GM19455 (cell line): ENCODE measurements around the gene ODAD3.
"Not testable (repeated sequence)": the region's sequence is repeated elsewhere in the genome, so short reads cannot be mapped to it uniquely, and the experiment has no call there.

Experiments used
- ATAC-seq: cut with Tn5 transposase; IDR thresholded peaks from one replicate; pipeline ENCODE4 v1.9.1; 2021; ENCODE audit not compliant: unreplicated experiment

Gene ODAD3

DNA sequence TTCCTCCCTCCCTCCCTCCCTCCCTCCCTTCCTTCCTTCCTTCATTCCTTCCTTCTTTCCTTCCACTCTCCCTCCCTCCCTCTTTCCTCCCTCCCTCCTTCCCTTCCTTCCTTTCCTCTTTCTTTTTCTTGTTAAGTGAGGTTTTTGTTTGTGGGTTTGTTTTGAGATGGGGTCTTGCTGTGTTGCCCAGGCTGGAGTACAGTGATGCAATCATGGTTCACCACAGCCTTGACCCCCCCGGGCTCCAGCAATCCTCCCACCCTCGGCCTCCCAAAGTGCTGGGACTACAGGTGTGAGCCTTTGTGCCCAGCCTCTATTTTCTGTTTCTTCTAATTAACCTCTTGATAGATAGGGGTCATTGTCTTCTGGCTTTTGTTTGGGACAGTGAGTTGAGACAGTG is 26.5 kb upstream of the ODAD3 start:
- ATAC-seq, result no peak

DNA sequence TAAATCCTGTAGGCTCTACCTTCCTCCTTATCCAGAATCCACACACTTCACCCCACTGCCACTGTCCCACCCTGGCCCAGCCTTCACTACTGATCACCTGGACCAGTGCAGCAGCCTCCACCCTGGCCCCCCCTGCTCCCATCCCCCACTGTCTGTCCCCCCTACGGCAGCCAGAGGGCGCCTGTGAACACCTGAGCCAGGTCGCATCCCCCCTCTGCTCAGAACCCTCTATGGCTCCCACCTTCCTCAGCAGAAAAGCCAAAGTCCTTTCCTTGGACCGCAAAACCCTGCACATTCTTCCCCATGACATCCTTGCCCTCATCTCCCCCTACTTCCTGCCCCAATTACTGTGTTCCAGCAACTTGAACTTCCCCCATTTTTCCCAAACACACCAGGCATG is 25.3 kb upstream of the ODAD3 start:
- ATAC-seq, result no peak

DNA sequence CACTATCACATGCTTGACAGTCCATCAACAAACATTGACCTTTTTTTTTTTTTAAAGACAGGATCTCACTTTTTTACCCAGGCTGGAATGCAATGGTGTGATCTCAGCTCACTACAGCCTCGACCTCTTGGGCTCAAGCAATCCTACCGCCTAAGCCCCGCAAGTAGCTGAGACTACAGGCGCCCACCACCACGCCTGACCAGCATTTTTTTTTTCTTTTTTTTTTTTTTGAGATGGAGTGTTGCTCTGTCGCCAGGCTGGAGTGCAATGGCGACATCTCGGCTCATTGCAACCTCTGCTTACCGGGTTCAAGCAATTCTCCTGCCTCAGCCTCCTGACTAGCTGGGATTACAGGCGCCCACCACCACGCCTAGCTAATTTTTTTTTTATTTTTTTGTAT is 24.0 kb upstream of the ODAD3 start:
- not testable (repeated sequence) for ATAC-seq

DNA sequence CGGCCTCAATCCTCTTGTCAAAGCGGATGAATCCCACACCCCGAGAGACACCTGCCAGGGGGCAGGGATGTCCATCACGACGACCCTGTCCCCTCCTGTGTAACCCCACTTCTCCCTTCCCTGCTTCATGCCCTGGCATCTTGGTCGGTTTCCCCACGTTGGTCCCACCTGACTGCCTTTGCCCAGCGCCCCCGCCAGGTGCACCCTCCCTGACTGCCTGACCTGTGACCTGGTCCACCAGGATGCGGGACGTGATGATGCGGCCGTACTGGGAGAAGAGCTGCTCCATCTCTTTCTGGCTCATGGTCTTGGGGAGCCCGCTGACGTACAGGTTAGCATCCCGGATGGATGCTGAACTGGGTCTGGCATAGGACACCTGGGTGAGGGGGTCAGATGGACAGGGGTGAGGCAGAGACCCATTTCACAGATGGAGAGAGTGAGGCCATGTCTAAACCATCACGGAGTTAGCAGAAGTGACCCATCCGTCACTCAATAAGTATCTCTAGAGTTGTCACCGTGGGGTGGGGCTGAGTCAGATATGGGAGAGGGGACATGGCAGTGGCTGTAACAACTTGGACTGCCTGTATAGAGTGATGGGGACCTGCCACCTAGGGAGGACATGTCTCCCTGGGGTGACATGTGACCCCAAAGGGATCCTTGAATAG is 23.4 kb upstream of the ODAD3 start:
- ATAC-seq, result no peak

DNA sequence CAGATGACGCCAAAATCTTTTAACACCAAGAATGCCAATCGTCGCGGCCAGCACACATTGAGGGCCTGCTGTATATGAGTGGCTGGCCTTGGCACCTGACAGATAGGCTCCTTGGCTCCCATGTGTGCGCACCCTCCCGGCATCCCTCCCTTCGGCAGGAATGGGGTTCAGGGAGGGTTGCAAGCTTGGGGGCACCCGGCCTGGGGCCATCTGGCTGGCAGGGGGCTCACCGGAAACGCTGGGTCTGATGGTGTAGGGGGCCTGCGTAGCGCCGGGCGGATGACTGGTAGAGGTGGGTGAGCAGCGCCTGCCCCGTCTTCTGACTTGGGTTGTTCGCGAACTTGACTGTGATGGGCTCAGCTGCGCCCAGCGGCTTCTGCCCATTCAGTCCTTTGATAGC is 22.9 kb upstream of the ODAD3 start:
- no peak for ATAC-seq

DNA sequence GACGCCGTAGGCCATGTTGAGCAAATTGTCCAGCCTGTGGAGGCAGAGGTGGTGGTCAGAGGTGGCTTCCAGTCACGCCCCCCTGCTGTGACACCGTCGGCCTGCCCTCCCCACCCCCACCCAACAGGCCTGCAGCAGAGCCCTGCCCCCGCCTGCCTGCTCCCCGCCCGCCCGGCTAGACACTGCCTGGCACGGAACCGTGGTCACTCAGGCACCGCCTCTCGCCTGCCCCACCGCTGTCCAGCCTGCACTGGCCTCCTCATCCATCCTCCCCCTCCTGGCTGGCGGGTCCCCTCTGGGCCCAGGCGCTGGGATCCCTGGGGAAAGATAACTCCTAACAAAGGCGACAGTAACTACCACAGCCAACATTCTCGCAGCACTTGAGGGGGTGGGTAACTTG is 22.2 kb upstream of the ODAD3 start:
- no peak for ATAC-seq

DNA sequence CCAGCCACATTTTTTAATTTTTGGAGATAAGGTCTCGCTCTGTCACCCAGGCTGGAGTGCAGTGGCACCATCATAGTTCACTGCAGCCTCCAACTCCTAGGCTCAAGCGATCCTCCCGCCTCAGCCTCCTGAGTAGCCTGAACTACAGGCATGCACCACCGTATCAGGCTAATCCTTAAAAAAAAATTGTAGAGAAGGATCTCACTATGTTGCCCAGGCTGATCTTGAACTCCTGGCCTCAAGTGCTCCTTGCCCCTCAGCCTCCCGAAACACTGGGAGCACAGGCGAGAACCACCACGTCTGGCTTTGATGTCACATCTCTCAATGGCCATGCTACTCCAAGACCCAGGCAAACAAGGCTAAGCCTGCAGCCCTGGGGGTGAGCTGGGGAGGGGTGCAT is 21.7 kb upstream of the ODAD3 start:
- ATAC-seq, result no peak

DNA sequence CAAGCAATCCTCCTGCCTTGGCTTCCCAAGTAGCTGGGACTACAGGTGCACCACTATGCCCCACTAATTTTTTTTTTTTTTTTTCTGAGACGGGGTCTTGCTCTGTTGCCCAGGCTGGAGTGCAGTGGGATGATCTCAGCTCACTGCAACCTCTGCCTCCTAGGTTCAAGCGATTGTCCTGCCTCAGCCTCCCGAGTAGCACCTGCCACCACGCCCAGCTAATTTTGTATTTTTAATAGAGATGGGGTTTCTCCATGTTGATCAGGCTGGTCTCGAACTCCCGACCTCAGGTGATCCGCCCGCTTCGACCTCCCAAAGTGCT is 20.3 kb upstream of the ODAD3 start:
- ATAC-seq, result not testable (repeated sequence)

DNA sequence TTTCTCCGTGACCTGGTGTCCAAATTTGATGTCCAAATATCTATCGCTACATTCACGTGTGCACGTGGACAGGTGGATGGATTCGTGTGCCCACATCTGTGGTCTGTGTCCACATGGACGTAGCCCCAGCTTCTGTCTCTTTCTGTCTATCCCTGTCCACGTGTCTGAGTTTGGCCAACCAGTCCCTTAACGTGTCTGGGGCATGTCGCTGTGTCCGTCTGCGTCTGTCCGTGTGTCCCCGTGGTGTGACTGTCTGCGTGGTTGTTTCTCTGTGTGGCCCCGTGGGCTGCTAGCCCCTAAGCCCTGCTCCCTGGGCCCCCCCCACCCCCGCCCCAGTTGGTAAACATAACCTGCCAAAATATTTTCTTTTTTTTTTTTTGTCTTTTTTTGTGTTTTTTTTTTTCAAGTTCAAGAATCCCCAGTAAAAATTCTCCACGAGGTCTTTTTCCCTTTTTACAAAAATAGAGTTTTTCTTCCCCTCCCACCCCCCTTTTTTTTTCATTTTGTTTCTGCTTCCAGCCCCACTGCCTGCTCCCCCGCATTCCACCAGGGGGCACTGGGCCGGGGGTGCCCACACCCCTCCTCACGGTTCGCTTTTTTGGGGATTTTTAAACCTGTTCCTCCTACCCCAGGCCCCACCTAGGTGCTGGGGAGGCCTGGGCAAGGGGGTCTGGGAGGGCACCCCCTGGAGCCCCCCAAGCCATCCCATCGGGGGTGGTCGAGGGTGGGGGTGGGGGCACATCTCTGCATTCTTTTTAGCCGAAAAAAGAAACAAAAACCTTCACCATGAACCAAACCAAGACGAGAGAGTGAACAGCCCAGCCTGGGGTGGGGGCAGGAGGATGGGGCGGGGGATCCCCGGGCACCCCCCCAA is 18.8 kb upstream of the ODAD3 start:
- no peak for ATAC-seq

DNA sequence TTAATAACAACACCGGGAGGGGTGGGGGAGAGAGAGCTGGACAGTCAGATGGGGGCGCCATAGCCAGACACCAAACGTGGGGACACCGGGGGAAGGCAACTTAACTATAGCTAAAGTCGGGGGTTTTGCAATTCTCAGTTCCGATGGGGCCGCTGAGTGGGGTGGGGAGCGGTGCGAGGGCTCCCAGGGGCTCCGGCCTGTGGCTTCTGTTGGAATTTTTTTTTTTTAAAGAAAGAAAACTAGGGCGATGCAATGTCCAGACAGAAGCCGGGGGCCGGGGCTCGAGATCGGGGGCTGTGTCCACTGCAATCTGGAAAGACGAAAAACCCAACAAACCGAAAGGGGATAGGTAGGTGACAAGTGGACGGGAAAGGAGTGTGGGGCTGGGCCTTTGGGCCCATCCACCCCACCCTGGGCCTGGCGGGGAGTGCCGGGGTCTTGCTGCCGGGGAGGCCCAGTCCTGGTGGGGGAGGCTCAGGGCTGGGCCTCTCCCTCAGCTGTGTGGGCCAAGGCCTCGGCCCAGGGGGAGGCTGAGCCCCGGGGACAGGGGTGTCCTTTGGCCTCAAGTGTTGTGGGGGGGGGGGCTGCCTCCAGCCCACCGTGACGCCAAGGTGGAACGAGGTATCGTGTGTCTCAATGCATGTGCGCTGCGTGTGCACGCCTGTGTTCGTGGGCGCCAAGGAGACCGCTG is 17.8 kb upstream of the ODAD3 start:
- ATAC-seq, result no peak

DNA sequence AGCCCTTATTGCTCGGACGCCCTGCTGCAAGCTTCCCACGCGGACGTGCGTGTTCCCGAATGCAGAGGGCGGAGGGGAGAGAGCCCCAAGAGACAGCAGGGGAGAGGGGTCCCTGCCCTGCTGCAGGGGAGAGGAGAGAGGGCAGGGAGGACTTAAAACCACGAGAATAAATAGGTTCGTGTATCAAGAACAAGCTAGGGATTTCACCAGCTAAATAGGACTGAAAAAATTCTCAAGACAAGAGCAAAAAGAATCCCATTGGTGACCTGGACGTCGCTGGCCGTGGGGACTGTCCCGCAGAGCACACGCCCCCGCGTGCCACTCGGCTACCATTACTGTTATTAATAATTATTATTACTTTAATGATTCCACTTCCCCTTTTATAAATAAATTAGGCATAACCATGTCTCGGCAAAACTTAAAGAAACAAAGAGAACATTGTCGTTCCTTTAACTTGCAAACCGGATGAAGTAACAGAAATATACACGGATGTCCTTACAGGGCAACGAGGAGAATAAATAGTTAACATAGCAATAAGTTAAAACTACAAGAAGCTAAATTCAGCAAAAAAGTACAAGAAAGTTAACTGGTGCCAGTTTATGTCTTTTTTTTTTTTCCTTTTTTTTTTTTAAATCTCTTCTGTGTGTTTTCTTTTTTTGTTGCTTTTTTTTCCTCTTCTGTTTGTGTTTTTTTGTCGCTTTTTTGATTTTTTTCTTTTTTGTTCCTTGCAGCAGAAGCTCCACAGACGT is 17.1 kb upstream of the ODAD3 start:
- ATAC-seq, result no peak

DNA sequence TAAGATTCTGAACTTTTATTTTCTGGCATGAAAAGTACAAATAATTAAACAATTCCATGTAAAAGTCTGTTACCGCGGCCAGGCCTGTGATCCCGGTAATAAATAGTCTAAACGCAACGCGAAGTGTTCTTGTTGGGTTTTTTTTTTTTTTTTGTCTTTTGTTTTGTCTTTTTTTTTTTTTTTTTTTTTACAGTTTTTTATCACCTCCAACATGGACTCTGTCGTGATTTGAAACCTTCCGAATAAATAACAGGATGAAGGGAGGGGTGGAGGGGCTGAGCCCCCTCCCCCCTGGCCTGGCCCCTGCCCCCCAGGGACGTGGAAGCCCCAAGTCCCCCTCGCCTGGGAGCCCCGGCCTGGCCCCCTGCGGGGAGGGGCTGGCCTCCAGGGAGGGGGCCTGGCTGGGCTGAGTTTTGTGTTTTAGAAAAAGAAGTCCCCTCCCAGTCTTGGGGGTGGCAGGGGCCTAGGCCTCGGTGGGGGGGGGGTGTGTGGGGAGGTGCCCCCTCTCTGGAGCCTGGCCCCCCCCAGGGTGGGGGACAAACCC is 16.5 kb upstream of the ODAD3 start:
- ATAC-seq, result no peak

DNA sequence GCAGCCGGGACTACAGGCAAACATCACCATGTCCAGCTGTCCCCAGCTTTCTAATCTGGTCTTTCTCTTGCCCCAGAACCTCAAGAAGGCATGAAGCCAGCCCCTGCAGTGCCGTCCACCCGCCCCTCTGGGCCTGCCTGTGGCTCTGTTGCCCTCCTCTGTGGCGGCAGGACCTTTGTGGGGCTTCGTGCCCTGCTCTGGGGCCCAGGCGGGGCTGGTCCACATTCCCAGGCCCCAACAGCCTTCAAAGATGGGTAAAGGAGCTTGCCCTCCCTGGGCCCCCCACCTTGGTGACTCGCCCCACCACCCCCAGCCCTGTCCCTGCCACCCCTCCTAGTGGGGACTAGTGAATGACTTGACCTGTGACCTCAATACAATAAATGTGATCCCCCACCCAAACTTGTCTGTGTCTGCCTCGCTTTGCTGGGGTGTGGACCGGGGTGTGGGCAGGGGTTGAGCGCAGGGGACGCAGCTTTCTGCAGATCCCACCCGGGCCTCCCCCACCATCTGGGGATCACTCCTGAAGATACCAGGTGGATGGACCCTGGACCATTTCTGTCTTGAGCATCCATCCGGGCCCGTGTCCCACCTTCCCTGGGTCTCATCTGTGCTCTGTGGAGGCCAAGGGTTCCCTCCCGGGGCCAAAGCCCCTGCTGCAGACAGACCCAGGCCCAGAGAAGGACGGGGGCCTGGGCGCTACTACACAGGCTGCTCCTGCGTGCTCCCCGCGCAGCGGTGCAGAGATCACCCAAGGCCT is 15.8 kb upstream of the ODAD3 start:
- no peak for ATAC-seq

DNA sequence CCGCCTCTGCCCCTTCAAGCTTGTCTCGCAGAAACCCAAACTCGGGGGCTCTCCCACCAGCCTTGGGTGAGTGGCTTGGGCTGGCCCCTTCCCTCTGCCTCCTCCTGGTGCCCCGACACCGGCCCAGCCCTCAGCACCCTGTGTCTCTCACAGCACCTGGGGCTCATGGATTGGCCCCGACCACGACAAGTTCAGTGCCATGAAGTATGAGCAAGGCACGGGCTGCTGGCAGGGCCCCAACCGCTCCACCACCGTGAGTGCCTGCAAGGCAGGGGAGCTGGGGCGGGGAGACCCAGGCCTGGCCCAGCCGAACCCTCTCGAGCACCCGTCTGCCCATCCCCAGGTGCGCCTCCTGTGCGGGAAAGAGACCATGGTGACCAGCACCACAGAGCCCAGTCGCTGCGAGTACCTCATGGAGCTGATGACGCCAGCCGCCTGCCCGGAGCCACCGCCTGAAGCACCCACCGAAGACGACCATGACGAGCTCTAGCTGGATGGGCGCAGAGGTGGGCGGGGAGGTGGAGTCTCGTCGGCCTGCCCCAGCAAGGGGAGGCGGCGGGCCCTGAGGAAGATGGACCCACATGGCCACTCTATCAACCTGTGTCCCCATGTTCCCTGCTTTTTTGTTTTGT is 14.1 kb upstream of the ODAD3 start:
- no peak for ATAC-seq

DNA sequence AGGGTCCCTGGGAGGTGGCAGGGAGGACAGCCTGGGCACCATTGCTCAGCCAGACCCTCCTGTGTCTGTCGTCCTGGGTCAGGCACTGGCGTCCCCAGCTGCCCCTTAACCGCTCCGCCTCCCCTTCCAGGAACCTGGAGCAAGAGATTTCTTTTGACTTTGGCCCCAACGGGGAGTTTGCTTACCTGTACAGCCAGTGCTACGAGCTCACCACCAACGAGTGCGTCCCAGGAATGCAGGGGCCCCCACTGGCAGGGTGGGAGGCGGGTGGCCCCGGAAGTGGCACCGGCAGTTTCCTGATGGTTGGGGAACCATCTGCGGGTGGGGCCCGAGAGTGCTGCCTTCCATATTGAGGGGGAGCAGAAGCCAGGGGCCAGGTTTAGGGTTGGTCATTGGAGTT is 13.5 kb upstream of the ODAD3 start:
- ATAC-seq, result no peak

DNA sequence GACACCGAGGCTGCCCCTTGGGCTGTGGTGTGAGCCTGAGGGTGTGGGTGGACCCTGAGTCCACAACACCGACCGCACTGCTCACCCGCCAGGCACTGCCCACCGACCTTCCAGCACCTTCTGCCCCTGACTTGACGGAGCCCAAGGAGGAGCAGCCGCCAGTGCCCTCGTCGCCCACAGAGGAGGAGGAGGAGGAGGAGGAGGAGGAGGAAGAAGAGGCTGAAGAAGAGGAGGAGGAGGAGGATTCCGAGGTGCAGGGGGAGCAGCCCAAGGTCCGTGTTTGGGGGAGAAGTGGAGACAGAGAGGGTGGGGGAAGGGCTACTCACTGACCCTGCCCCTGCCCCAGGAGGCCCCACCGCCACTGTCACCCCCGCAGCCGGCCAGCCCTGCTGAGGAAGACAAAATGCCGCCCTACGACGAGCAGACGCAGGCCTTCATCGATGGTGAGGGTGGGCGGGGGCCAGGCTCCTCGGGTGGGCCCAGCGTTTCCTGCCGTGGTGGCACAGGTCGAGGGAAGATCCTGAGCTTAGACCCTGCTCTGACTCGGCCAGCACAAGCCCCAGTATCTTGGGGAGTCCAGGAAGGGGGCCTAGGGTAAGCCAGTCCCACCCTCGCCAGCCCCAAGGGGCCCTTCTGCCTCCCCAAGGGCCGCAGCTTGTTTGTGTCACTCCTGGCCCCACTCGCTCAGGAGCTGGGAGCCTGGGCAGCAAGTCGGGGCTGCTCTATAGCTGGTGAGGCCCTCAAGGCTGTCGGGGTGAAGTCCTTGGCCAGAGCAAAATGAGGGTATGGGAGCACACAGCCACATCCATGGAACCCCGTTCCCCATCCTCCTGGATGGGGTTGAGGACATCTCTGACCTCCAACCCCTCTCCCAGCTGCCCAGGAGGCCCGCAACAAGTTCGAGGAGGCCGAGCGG is 12.7 kb upstream of the ODAD3 start:
- ATAC-seq, result no peak

DNA sequence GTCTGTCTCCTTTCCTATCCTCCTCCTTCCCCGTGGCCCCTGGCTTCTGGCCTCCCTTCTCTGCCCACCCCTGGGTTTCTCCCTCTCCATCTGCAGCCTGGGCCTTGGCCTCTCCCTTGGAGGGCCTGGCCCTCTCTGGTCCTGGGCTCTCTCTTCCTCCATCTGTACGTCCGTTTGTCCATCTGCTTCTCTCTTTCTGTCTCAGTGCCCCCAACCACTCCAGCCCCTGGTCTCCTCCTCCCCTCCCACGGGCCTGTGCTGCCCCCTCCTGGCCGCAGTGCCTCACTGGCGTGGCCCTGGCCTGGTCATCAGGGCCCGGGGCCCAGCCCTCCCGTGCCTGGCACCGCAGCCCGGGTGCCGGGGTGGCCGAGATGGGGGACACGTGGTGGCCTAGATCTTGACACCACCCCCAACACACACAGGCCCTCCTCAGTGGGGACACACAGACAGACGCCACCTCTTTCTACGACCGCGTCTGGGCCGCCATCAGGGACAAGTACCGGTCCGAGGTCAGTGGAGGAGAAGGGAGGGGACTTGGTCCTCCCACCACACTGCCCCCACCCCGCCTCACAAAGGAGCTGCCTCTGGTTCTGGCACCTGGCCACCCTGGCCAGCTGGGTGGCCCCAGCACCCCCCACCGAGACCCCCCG is 11.9 kb upstream of the ODAD3 start:
- no peak for ATAC-seq

DNA sequence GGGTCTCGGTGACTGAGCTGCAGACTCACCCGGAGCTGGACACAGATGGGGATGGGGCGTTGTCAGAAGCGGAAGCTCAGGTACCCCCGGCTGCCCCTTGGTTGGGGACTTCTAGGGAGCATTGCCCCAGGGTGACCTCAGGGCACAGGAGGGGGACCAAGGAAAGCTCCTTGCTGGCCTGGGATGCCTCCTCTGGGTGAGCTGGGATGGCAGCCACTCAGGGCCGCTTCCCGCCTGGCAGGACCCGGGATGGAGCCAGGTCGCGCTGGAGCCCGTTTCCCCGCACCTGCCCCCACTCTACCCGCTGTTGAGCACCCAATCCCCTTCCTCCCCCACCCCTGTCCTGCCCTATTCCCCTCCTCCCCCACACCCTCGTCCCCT is 11.3 kb upstream of the ODAD3 start:
- ATAC-seq, result no peak

DNA sequence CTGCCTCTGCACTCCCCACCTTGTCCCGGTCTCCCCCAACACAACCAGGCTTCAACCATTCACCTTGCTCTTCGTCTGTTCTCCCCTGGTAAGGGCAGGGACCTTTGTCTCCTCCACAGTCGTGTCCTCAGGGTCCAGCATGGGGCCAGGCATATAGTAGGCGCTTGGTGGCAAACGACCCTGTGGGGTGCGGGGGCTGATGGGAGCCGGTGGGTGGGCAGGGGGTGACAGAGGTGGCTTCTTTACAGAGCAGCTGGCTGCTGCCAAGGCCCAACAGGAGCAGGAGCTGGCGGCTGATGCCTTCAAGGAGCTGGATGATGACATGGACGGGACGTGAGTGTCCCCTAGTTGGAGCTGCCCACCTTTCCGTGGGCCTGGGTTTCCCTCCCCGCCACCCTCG is 10.2 kb upstream of the ODAD3 start:
- no peak for ATAC-seq
